Astrocyte (in vitro differentiated cells and primary cell): Measurements from ENCODE around the gene IL3RA.

Experiments used
- CTCF ChIP-seq: IDR thresholded peaks from 2 replicates; pipeline ENCODE4 v1.5.1; 2011; ENCODE audit warnings: low read depth, mild to moderate bottlenecking, inconsistent platforms, low read length, moderate library complexity; ENCODE audit not compliant: insufficient read depth
- EZH2 ChIP-seq: IDR thresholded peaks from 2 replicates; pipeline ENCODE4 v1.6.1; 2012; ENCODE audit warnings: mild to moderate bottlenecking, low read length, inconsistent platforms; ENCODE audit not compliant: insufficient read depth

- TF ChIP-seq EZH2 = no peak
- no peak for TF ChIP-seq CTCF
These were observed 52.1 kb downstream of the IL3RA start for GRCh38 chrX:1388651-1389050.
